A549 (cell line): ENCODE data around the gene HLA-DRB5.

ENCODE experiments used
- BHLHE40 ChIP-seq: IDR thresholded peaks from 2 replicates; pipeline ENCODE4 v1.6.1; 2012; ENCODE audit warnings: low read depth, low read length, inconsistent platforms
- CEBPB ChIP-seq, 2 experiments: fragments of >200 bp in 1 of 2; sonication (Bioruptor Twin) in 1 of 2; formaldehyde crosslinking in 1 of 2; IDR thresholded peaks; 2 replicates each; pipeline ENCODE4 v1.6.1; 2012 to 2016
- EP300 ChIP-seq, 2 experiments: fragments of >200 bp; sonication (Bioruptor Twin); formaldehyde crosslinking; IDR thresholded peaks; 2 replicates in 1 of 2; 3 replicates in 1 of 2; pipeline ENCODE4 v1.6.1; 2016 to 2017
- FOSL2 ChIP-seq, 2 experiments: fragments of 450-650 bp in 1 of 2; fragments of >200 bp in 1 of 2; sonication (Bioruptor Twin) in 1 of 2; formaldehyde crosslinking; IDR thresholded peaks; 2 replicates each; pipeline versions ENCODE4 v1.5.0 to v1.6.1; 2016 to 2020; ENCODE audit warnings: mild to moderate bottlenecking in 1 of 2, moderate library complexity in 1 of 2
- GATA3 ChIP-seq: IDR thresholded peaks from 2 replicates; pipeline ENCODE4 v1.6.1; 2012; ENCODE audit warnings: borderline replicate concordance
- HOXA7 ChIP-seq: fragments of 250-450 bp; sonication (Bioruptor Pico); IDR thresholded peaks from 2 replicates; pipeline ENCODE4 v1.5.0; 2020; ENCODE audit warnings: mild to moderate bottlenecking, moderate library complexity
- KDM1A ChIP-seq: fragments of 200-600 bp; sonication (generic); IDR thresholded peaks from 2 replicates; pipeline ENCODE4 v1.6.1; 2016; ENCODE audit warnings: low read depth, mild to moderate bottlenecking
- MAFK ChIP-seq: fragments of 450-650 bp; IDR thresholded peaks from 2 replicates; pipeline ENCODE4 v1.6.1; 2014; ENCODE audit not compliant: partially characterized antibody
- POLR2A ChIP-seq: IDR thresholded peaks from 2 replicates; pipeline ENCODE4 v1.6.1; 2012; ENCODE audit warnings: mild to moderate bottlenecking, low read length
- RAD21 ChIP-seq, 2 experiments: fragments of >200 bp in 1 of 2; sonication (Bioruptor Twin) in 1 of 2; formaldehyde crosslinking in 1 of 2; IDR thresholded peaks in 1 of 2; conservative IDR thresholded peaks in 1 of 2; 2 replicates in 1 of 2; 3 replicates in 1 of 2; pipeline ENCODE4 v1.6.1; 2012 to 2018; ENCODE audit warnings: inconsistent platforms in 1 of 2
- RCOR1 ChIP-seq: fragments of 150-350 bp; IDR thresholded peaks from 2 replicates; pipeline ENCODE4 v1.6.1; 2014; ENCODE audit warnings: antibody characterized with exemption, low read length, low read depth
- RFX5 ChIP-seq: fragments of 450-650 bp; IDR thresholded peaks from 2 replicates; pipeline ENCODE4 v1.7.1; 2014; ENCODE audit warnings: antibody characterized with exemption, mild to moderate bottlenecking, moderate library complexity
- TF ChIP-seq, protein P1 (sequence below): fragments of >200 bp; sonication (Bioruptor Twin); formaldehyde crosslinking; IDR thresholded peaks from 3 replicates; pipeline ENCODE4 v1.5.1; 2016
- TF ChIP-seq, protein P2 (sequence below): fragments of 200-600 bp; sonication (generic); IDR thresholded peaks from 2 replicates; pipeline ENCODE4 v1.6.1; 2016; ENCODE audit warnings: antibody characterized with exemption, mild to moderate bottlenecking, moderate library complexity

DNA sequence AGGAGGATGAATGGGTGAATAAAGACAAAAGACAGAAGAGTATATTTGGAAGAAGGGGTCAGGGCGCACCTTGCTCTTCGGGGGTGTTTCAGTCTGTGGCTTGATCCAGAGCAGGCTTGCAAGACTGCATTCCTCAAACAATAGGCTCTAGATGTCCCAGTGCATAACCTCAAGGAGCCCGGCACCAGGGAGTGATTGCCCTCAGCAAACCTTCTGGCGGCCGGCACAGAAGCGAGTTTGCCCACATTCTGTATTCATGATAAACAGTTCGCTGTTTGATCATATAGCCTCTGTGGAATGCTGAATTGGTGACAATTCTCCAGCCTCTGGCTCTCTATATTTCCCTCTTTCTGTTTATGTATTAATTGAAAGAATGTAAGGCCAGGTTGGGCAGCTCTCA is 29.7 kb upstream of the HLA-DRB5 start:
- TF ChIP-seq POLR2A (no peak), EP300 (IDR thresholded peaks at IDR 0.05) (no peak), GATA3 (no peak), RCOR1 (no peak), BHLHE40 (no peak), HOXA7 (CRISPR knock-in tag) (no peak), CEBPB (IDR thresholded peaks at IDR 0.05) (no peak), RAD21 (conservative IDR thresholded peaks at IDR 0.05 in 1 of 2, IDR thresholded peaks at IDR 0.05 in 1 of 2) (no peak), FOSL2 (IDR thresholded peaks at IDR 0.05) (no peak), FOSL2 (CRISPR knock-in tag; IDR thresholded peaks at IDR 0.05) (no peak), MAFK (no peak), RFX5 (no peak), KDM1A (no peak)
- TF ChIP-seq, protein P1, sequence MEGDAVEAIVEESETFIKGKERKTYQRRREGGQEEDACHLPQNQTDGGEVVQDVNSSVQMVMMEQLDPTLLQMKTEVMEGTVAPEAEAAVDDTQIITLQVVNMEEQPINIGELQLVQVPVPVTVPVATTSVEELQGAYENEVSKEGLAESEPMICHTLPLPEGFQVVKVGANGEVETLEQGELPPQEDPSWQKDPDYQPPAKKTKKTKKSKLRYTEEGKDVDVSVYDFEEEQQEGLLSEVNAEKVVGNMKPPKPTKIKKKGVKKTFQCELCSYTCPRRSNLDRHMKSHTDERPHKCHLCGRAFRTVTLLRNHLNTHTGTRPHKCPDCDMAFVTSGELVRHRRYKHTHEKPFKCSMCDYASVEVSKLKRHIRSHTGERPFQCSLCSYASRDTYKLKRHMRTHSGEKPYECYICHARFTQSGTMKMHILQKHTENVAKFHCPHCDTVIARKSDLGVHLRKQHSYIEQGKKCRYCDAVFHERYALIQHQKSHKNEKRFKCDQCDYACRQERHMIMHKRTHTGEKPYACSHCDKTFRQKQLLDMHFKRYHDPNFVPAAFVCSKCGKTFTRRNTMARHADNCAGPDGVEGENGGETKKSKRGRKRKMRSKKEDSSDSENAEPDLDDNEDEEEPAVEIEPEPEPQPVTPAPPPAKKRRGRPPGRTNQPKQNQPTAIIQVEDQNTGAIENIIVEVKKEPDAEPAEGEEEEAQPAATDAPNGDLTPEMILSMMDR, result no peak
- TF ChIP-seq, protein P2, sequence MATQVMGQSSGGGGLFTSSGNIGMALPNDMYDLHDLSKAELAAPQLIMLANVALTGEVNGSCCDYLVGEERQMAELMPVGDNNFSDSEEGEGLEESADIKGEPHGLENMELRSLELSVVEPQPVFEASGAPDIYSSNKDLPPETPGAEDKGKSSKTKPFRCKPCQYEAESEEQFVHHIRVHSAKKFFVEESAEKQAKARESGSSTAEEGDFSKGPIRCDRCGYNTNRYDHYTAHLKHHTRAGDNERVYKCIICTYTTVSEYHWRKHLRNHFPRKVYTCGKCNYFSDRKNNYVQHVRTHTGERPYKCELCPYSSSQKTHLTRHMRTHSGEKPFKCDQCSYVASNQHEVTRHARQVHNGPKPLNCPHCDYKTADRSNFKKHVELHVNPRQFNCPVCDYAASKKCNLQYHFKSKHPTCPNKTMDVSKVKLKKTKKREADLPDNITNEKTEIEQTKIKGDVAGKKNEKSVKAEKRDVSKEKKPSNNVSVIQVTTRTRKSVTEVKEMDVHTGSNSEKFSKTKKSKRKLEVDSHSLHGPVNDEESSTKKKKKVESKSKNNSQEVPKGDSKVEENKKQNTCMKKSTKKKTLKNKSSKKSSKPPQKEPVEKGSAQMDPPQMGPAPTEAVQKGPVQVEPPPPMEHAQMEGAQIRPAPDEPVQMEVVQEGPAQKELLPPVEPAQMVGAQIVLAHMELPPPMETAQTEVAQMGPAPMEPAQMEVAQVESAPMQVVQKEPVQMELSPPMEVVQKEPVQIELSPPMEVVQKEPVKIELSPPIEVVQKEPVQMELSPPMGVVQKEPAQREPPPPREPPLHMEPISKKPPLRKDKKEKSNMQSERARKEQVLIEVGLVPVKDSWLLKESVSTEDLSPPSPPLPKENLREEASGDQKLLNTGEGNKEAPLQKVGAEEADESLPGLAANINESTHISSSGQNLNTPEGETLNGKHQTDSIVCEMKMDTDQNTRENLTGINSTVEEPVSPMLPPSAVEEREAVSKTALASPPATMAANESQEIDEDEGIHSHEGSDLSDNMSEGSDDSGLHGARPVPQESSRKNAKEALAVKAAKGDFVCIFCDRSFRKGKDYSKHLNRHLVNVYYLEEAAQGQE, result no peak
